LNCAP (cell line): Measurements from ENCODE around the gene GNB4.

ENCODE experiments used
- CTCF ChIP-seq: fragments of 450-650 bp; IDR thresholded peaks from 2 replicates; pipeline ENCODE4 v1.5.1; 2017; ENCODE audit warnings: mild to moderate bottlenecking

The GNB4 gene

GRCh38 chr3:179451265-179452175 is at the start of gene GNB4:
TSS of gene GNB4 (minus strand) at chr3:179451470. CDS start at chr3:179426200, 25,270 bp downstream.
- TF ChIP-seq CTCF, result no peak

GRCh38 chr3:179495483-179495882 is 44.2 kb upstream of the GNB4 start:
- no peak for TF ChIP-seq CTCF

- no peak for TF ChIP-seq CTCF
These were observed 42.0 kb upstream of the GNB4 start for GRCh38 chr3:179493260-179493659.

- TF ChIP-seq CTCF, result no peak
These were observed 36.9 kb upstream of the GNB4 start for GRCh38 chr3:179488213-179488612.

- no peak for TF ChIP-seq CTCF
These were observed 35.5 kb upstream of the GNB4 start for GRCh38 chr3:179486806-179487205.

- TF ChIP-seq CTCF, result no peak
These were observed 31.6 kb upstream of the GNB4 start for GRCh38 chr3:179482857-179483256.

- no peak for TF ChIP-seq CTCF
These were observed 24.9 kb upstream of the GNB4 start for GRCh38 chr3:179476215-179476614.

GRCh38 chr3:179474480-179474879 is 23.2 kb upstream of the GNB4 start:
- TF ChIP-seq CTCF, result no peak
